SK-N-SH (cell line): Measurements from ENCODE around the gene DGLUCY. TPM values are rescaled to one million over a fixed set of nuclear protein-coding genes. Genes with fewer than 3 reads are reported as not detected.

Experiments used
- CTCF ChIA-PET: fragments of 300-600, 350-600 bp; formaldehyde crosslinking; extraction: SDS; loops from one replicate; lab custom pipeline; 2021; lab: Yijun Ruan, JAX
- POLR2A ChIA-PET: fragments of 350-600 bp; sonication (Branson Sonifier 250); formaldehyde crosslinking; extraction: SDS; loops from one replicate; lab custom pipeline; 2020; ENCODE audit warnings: antibody characterized with exemption, inconsistent platforms; lab: Yijun Ruan, JAX
- DNase-seq: peaks from one replicate; pipeline ENCODE4 v3.0.0; 2012
- H2AFZ ChIP-seq: fragments of 200-600 bp; sonication (generic); 2 replicates; pipeline ENCODE4 v1.8.1; 2016; ENCODE audit warnings: antibody characterized with exemption, mild to moderate bottlenecking, low read depth
- H3F3A ChIP-seq: fragments of 200-600 bp; sonication (generic); replicated peaks from 2 replicates; pipeline ENCODE3; 2016; ENCODE audit warnings: antibody characterized with exemption, mild to moderate bottlenecking; ENCODE audit not compliant: insufficient read depth
- H3K27ac ChIP-seq, 2 experiments: fragments of 200-500 bp in 1 of 2; fragments of 200-600 bp in 1 of 2; sonication (Bioruptor generic) in 1 of 2; sonication (generic), shearing (Covaris generic) in 1 of 2; 2 replicates each; pipeline versions ENCODE4 v1.5.1 to v1.6.1; 2014 to 2016; ENCODE audit warnings: low read depth in 2 of 2, inconsistent platforms in 1 of 2, low read length in 1 of 2, mild to moderate bottlenecking in 1 of 2, mixed read lengths in 1 of 2
- H3K27me3 ChIP-seq: fragments of 200-600 bp; sonication (generic), shearing (Covaris generic); 2 replicates; pipeline ENCODE4 v1.6.1; 2016; ENCODE audit warnings: mixed run types; ENCODE audit not compliant: insufficient read depth
- H3K36me3 ChIP-seq, 2 experiments: fragments of 200-500 bp in 1 of 2; fragments of 200-600 bp in 1 of 2; sonication (Bioruptor generic) in 1 of 2; sonication (generic) in 1 of 2; replicated peaks in 1 of 2; 2 replicates each; pipeline versions ENCODE3 to v1.5.1; 2014 to 2016; ENCODE audit warnings: low read length in 1 of 2, mild to moderate bottlenecking in 1 of 2; ENCODE audit not compliant: insufficient read depth in 2 of 2, control insufficient read depth in 1 of 2
- H3K4me1 ChIP-seq, 2 experiments: fragments of 200-500 bp in 1 of 2; fragments of 200-600 bp in 1 of 2; sonication (Bioruptor generic) in 1 of 2; sonication (generic), shearing (Covaris generic) in 1 of 2; 2 replicates each; pipeline versions ENCODE4 v1.5.1 to v1.6.1; 2014 to 2016; ENCODE audit warnings: low read depth in 1 of 2, low read length in 1 of 2, mixed run types in 1 of 2; ENCODE audit not compliant: insufficient read depth in 2 of 2, control insufficient read depth in 1 of 2
- H3K4me2 ChIP-seq: fragments of 200-600 bp; sonication (generic), shearing (Covaris generic); 2 replicates; pipeline ENCODE4 v1.6.1; 2017; ENCODE audit warnings: mixed run types
- H3K4me3 ChIP-seq, 2 experiments: fragments of 200-500 bp in 1 of 2; fragments of 200-600 bp in 1 of 2; sonication (Bioruptor generic) in 1 of 2; sonication (generic), shearing (Covaris generic) in 1 of 2; 2 replicates each; pipeline versions ENCODE4 v1.5.1 to v1.8.1; 2014 to 2016; ENCODE audit warnings: low read depth in 2 of 2, inconsistent platforms in 1 of 2, low read length in 1 of 2, mild to moderate bottlenecking in 1 of 2, mixed read lengths in 1 of 2, moderate library complexity in 1 of 2
- H3K79me2 ChIP-seq: fragments of 200-600 bp; sonication (generic); 2 replicates; pipeline ENCODE4 v1.8.1; 2017; ENCODE audit warnings: mild to moderate bottlenecking; ENCODE audit not compliant: insufficient read depth
- H3K9ac ChIP-seq: fragments of 200-600 bp; sonication (generic); 2 replicates; pipeline ENCODE4 v1.6.1; 2017; ENCODE audit warnings: mixed run types
- H3K9me2 ChIP-seq: fragments of 200-600 bp; sonication (generic); 2 replicates; pipeline ENCODE4 v1.6.1; 2017; ENCODE audit warnings: mixed run types
- H3K9me3 ChIP-seq: fragments of 200-600 bp; sonication (generic); 2 replicates; pipeline ENCODE4 v1.6.1; 2017; ENCODE audit warnings: mixed run types, mild to moderate bottlenecking, moderate library complexity
- H4K20me1 ChIP-seq: fragments of 200-600 bp; sonication (generic); 2 replicates; pipeline ENCODE4 v1.6.1; 2017; ENCODE audit warnings: mild to moderate bottlenecking, mixed run types; ENCODE audit not compliant: insufficient read depth
- GABPA ChIP-seq: IDR thresholded peaks from 2 replicates; pipeline ENCODE4 v1.4.0; 2012; ENCODE audit warnings: low read depth, mild to moderate bottlenecking
- IRF3 ChIP-seq: fragments of 150-350 bp; IDR thresholded peaks from 2 replicates; pipeline ENCODE4 v1.6.1; 2016; ENCODE audit warnings: mild to moderate bottlenecking, low read depth, low read length
- JUND ChIP-seq: IDR thresholded peaks from 2 replicates; pipeline ENCODE4 v1.4.0; 2012
- RAD21 ChIP-seq: IDR thresholded peaks from 2 replicates; pipeline ENCODE4 v1.6.1; 2012; ENCODE audit warnings: mild to moderate bottlenecking, low read length
- SIN3A ChIP-seq: IDR thresholded peaks from 2 replicates; pipeline ENCODE4 v1.6.1; 2012; ENCODE audit warnings: low read depth, mild to moderate bottlenecking, low read length, moderate library complexity, borderline replicate concordance
- SMC3 ChIP-seq: IDR thresholded peaks from 2 replicates; pipeline ENCODE4 v1.6.1; 2012; ENCODE audit warnings: low read depth, low read length, improper control_type of control experiment
- TCF12 ChIP-seq: IDR thresholded peaks from 2 replicates; pipeline ENCODE4 v1.4.0; 2012
- WGBS: methylation state at CpG from one replicate; pipeline ENCODE4 v1.1.6; 2017; ENCODE audit warnings: low lambda C conversion rate; 5-methylcytosine and 5-hydroxymethylcytosine counted together
- polyA plus RNA-seq, 3 experiments: library from polyadenylated mRNA; depleted of rRNA; stranded (reverse); fragments of >200 nt; gene quantifications; 2 replicates each; pipeline ENCODE4 v1.2.3, GENCODE V29; 2012
- TF ChIP-seq, protein P1 (sequence below): fragments of 200-600 bp; sonication (generic); IDR thresholded peaks from 2 replicates; pipeline ENCODE4 v1.6.1; 2017; ENCODE audit warnings: antibody characterized with exemption, mild to moderate bottlenecking, moderate library complexity
- TF ChIP-seq, protein P2 (sequence below): IDR thresholded peaks from 2 replicates; pipeline ENCODE4 v1.4.0; 2012; ENCODE audit warnings: low read depth
- TF ChIP-seq, protein P3 (sequence below): IDR thresholded peaks from 2 replicates; pipeline ENCODE4 v1.4.0; 2012; ENCODE audit warnings: low read depth, borderline replicate concordance

Gene DGLUCY
- polyA plus RNA-seq, 1 of the 3 experiments (the other 2 are of a cell fraction) = 17.2 TPM

DNA sequence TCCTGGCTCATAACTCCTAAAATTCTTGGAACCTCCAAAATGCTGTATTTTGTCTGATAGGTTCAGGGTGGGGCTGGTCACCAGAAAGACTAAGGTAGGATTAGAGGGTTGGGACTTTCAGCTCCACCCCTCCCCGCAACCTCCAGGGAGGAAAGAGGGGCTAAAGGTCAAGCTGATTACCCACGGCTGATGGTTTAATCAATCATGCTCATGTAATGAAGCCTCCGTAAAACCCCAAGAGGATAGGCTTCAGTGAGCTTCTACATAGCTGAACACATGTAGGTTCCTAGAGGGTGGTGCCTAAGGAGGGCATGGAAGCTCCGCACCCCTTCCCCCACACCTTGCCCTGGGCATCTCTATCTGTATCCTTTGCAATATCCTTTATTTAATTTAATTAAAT is 60.0 kb downstream of the DGLUCY start:
- no peaks in the 10 kb centered on the region for H3K36me3 ChIP-seq
- 92% methylated on average over 4 of the region's 4 CpGs for WGBS

More for the DNA sequence above, 60.0 kb downstream of the DGLUCY start:
- H3K27ac ChIP-seq = no peak overlapping the region; a peak in 1 of 4 replicates
- peaks cover 4% of the 10 kb centered on the region for H3F3A ChIP-seq
- no peaks in the 10 kb centered on the region for H3K79me2 ChIP-seq
- no peaks in the 10 kb centered on the region for H3K9me3 ChIP-seq
- no peak overlapping the region for H3K9ac ChIP-seq
- H3K4me2 ChIP-seq = no peak overlapping the region
- POLR2A ChIA-PET = no interaction called here
- H3K4me3 ChIP-seq = no peak overlapping the region
- H3K9me2 ChIP-seq = no peaks in the 10 kb centered on the region
- TF ChIP-seq, protein P1, sequence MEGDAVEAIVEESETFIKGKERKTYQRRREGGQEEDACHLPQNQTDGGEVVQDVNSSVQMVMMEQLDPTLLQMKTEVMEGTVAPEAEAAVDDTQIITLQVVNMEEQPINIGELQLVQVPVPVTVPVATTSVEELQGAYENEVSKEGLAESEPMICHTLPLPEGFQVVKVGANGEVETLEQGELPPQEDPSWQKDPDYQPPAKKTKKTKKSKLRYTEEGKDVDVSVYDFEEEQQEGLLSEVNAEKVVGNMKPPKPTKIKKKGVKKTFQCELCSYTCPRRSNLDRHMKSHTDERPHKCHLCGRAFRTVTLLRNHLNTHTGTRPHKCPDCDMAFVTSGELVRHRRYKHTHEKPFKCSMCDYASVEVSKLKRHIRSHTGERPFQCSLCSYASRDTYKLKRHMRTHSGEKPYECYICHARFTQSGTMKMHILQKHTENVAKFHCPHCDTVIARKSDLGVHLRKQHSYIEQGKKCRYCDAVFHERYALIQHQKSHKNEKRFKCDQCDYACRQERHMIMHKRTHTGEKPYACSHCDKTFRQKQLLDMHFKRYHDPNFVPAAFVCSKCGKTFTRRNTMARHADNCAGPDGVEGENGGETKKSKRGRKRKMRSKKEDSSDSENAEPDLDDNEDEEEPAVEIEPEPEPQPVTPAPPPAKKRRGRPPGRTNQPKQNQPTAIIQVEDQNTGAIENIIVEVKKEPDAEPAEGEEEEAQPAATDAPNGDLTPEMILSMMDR = no peak
- TF ChIP-seq TCF12 = no peak
- TF ChIP-seq GABPA = no peak
- TF ChIP-seq SIN3A = no peak
- TF ChIP-seq, protein P2, sequence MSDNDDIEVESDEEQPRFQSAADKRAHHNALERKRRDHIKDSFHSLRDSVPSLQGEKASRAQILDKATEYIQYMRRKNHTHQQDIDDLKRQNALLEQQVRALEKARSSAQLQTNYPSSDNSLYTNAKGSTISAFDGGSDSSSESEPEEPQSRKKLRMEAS = no peak
- TF ChIP-seq, protein P3, sequence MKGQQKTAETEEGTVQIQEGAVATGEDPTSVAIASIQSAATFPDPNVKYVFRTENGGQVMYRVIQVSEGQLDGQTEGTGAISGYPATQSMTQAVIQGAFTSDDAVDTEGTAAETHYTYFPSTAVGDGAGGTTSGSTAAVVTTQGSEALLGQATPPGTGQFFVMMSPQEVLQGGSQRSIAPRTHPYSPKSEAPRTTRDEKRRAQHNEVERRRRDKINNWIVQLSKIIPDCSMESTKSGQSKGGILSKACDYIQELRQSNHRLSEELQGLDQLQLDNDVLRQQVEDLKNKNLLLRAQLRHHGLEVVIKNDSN = no peak
- TF ChIP-seq SMC3 = no peak
- no peak for TF ChIP-seq IRF3
- TF ChIP-seq RAD21 = no peak
- no peak for TF ChIP-seq JUND
- CTCF ChIA-PET = interaction anchor here (0.8 to 13.2 kb wide), 37 partner anchors 11 to 872 kb away, joined by 3 to 391 read pairs (median 6); partner anchors contain the start of genes CCDC88C, GPR68 and RPS6KA5
- no peak for DNase-seq
- no peaks in the 10 kb centered on the region for H3K27me3 ChIP-seq
- peaks cover 0 to 38% of the 10 kb centered on the region in 2 experiments; a peak in 1 of 4 replicates for H3K4me1 ChIP-seq
- no peak overlapping the region for H2AFZ ChIP-seq
- H4K20me1 ChIP-seq = no peaks in the 10 kb centered on the region
